Stimulated activated naive CD8-positive, alpha-beta T cell treated with anti-CD3 and anti-CD28 coated beads, Interleukin-15, Interleukin-2, amounts not matched to agents 100 ng/mL and 50 ng/mL, for 24 hours (primary cell): ENCODE data around the gene TYW1.
"Not testable (repeated sequence)": the region's sequence is repeated elsewhere in the genome, so short reads cannot be mapped to it uniquely, and the experiment has no call there.

Source experiments
- H3K27ac Mint-ChIP-seq: one replicate; pipeline ENCODE4 v1.8.0; 2021; ENCODE audit warnings: mild to moderate bottlenecking, mixed read lengths
- H3K27me3 Mint-ChIP-seq: one replicate; pipeline ENCODE4 v1.8.0; 2021; ENCODE audit warnings: mixed read lengths
- H3K36me3 Mint-ChIP-seq: one replicate; pipeline ENCODE4 v1.8.0; 2021; ENCODE audit warnings: low read depth, mixed read lengths
- H3K4me1 Mint-ChIP-seq: one replicate; pipeline ENCODE4 v1.8.0; 2021; ENCODE audit warnings: low read depth, mixed read lengths
- H3K4me3 Mint-ChIP-seq: one replicate; pipeline ENCODE4 v1.8.0; 2021; ENCODE audit warnings: mild to moderate bottlenecking, mixed read lengths
- H3K9me3 Mint-ChIP-seq: one replicate; pipeline ENCODE4 v1.8.0; 2021; ENCODE audit warnings: mixed read lengths

The TYW1 gene

GRCh38 chr7:66996444-66997191, at the start of gene TYW1:
Gene TYW1, plus strand, starts transcription at chr7:66996833. Its CDS starts 146 bp downstream, at chr7:66996979.
- Mint-ChIP-seq H3K4me3 (peak within 1 kb of the TSS; percentile 100), H3K36me3 (peaks cover 25% of the 10 kb centered on the region), H3K4me1 (peaks cover 42% of the 10 kb centered on the region), H3K27ac (peak within 1 kb of the TSS; percentile 98)
- not testable (repeated sequence) for H3K9me3 Mint-ChIP-seq, H3K27me3 Mint-ChIP-seq

- no peaks in the 10 kb centered on the region for H3K4me1 Mint-ChIP-seq
- H3K27me3 Mint-ChIP-seq: no peaks in the 10 kb centered on the region
- H3K36me3 Mint-ChIP-seq: peaks cover 58% of the 10 kb centered on the region
- no peak overlapping the region for H3K4me3 Mint-ChIP-seq
- H3K27ac Mint-ChIP-seq: no peak overlapping the region
- no peaks in the 10 kb centered on the region for H3K9me3 Mint-ChIP-seq
Observed at GRCh38 chr7:66948480-66949109, 48.0 kb upstream of the TYW1 start.

GRCh38 chr7:66950311-66950710, 46.3 kb upstream of the TYW1 start:
- H3K4me3 Mint-ChIP-seq: no peak overlapping the region
- H3K27ac Mint-ChIP-seq: no peak overlapping the region
- H3K9me3 Mint-ChIP-seq: no peaks in the 10 kb centered on the region
- no peaks in the 10 kb centered on the region for H3K4me1 Mint-ChIP-seq
- no peaks in the 10 kb centered on the region for H3K27me3 Mint-ChIP-seq
- peaks cover 51% of the 10 kb centered on the region for H3K36me3 Mint-ChIP-seq

- Mint-ChIP-seq H3K4me1 (no peaks in the 10 kb centered on the region), H3K27ac (no peak overlapping the region), H3K36me3 (peaks cover 53% of the 10 kb centered on the region), H3K27me3 (no peaks in the 10 kb centered on the region), H3K9me3 (no peaks in the 10 kb centered on the region), H3K4me3 (no peak overlapping the region)
Observed at GRCh38 chr7:66950763-66951162, 45.9 kb upstream of the TYW1 start.

GRCh38 chr7:66952343-66953043, 44.1 kb upstream of the TYW1 start:
- Mint-ChIP-seq H3K27ac (peak overlapping the region; percentile 34), H3K9me3 (no peaks in the 10 kb centered on the region), H3K4me3 (no peak overlapping the region), H3K27me3 (no peaks in the 10 kb centered on the region), H3K4me1 (no peaks in the 10 kb centered on the region), H3K36me3 (peaks cover 65% of the 10 kb centered on the region)

GRCh38 chr7:66953044-66953427, 43.6 kb upstream of the TYW1 start:
- Mint-ChIP-seq H3K27ac (no peak overlapping the region), H3K36me3 (peaks cover 67% of the 10 kb centered on the region), H3K9me3 (no peaks in the 10 kb centered on the region), H3K4me3 (no peak overlapping the region), H3K4me1 (no peaks in the 10 kb centered on the region), H3K27me3 (no peaks in the 10 kb centered on the region)

- H3K27me3 Mint-ChIP-seq: no peaks in the 10 kb centered on the region
- no peak overlapping the region for H3K4me3 Mint-ChIP-seq
- H3K36me3 Mint-ChIP-seq: peaks cover 66% of the 10 kb centered on the region
- no peaks in the 10 kb centered on the region for H3K9me3 Mint-ChIP-seq
- H3K4me1 Mint-ChIP-seq: no peaks in the 10 kb centered on the region
- no peak overlapping the region for H3K27ac Mint-ChIP-seq
Observed at GRCh38 chr7:66957595-66958290, 38.9 kb upstream of the TYW1 start.

GRCh38 chr7:66958538-66959350, 37.9 kb upstream of the TYW1 start:
- Mint-ChIP-seq H3K4me3 (no peak overlapping the region), H3K4me1 (no peaks in the 10 kb centered on the region), H3K27ac (no peak overlapping the region), H3K27me3 (no peaks in the 10 kb centered on the region), H3K9me3 (no peaks in the 10 kb centered on the region), H3K36me3 (peaks cover 58% of the 10 kb centered on the region)

GRCh38 chr7:66960192-66960591, 36.4 kb upstream of the TYW1 start:
- no peak overlapping the region for H3K4me3 Mint-ChIP-seq
- no peak overlapping the region for H3K27ac Mint-ChIP-seq
- H3K9me3 Mint-ChIP-seq: no peaks in the 10 kb centered on the region
- no peaks in the 10 kb centered on the region for H3K27me3 Mint-ChIP-seq
- H3K4me1 Mint-ChIP-seq: no peaks in the 10 kb centered on the region
- peaks cover 52% of the 10 kb centered on the region for H3K36me3 Mint-ChIP-seq

- no peak overlapping the region for H3K4me3 Mint-ChIP-seq
- H3K27ac Mint-ChIP-seq: no peak overlapping the region
- no peaks in the 10 kb centered on the region for H3K27me3 Mint-ChIP-seq
- H3K36me3 Mint-ChIP-seq: peaks cover 43% of the 10 kb centered on the region
- no peaks in the 10 kb centered on the region for H3K4me1 Mint-ChIP-seq
- H3K9me3 Mint-ChIP-seq: no peaks in the 10 kb centered on the region
Observed at GRCh38 chr7:66961096-66961495, 35.5 kb upstream of the TYW1 start.

GRCh38 chr7:66964411-66964810, 32.2 kb upstream of the TYW1 start:
- Mint-ChIP-seq H3K36me3 (peaks cover 14% of the 10 kb centered on the region), H3K9me3 (no peaks in the 10 kb centered on the region), H3K27me3 (no peaks in the 10 kb centered on the region), H3K4me3 (no peak overlapping the region), H3K4me1 (peaks cover 6% of the 10 kb centered on the region), H3K27ac (no peak overlapping the region)

- Mint-ChIP-seq H3K4me1 (peaks cover 6% of the 10 kb centered on the region), H3K4me3 (no peak overlapping the region), H3K36me3 (no peaks in the 10 kb centered on the region), H3K9me3 (no peaks in the 10 kb centered on the region), H3K27me3 (no peaks in the 10 kb centered on the region), H3K27ac (no peak overlapping the region)
Observed at GRCh38 chr7:66967029-66967428, 29.6 kb upstream of the TYW1 start.

GRCh38 chr7:66969001-66969400, 27.6 kb upstream of the TYW1 start:
- not testable (repeated sequence) for H3K27me3 Mint-ChIP-seq, H3K4me3 Mint-ChIP-seq, H3K4me1 Mint-ChIP-seq, H3K36me3 Mint-ChIP-seq, H3K9me3 Mint-ChIP-seq, H3K27ac Mint-ChIP-seq

GRCh38 chr7:66970310-66970709, 26.3 kb upstream of the TYW1 start:
- Mint-ChIP-seq H3K27me3 (no peaks in the 10 kb centered on the region), H3K4me1 (peaks cover 6% of the 10 kb centered on the region), H3K9me3 (no peaks in the 10 kb centered on the region), H3K36me3 (no peaks in the 10 kb centered on the region), H3K4me3 (no peak overlapping the region), H3K27ac (no peak overlapping the region)
